ENCODE data around the gene GPT2.

DNA sequence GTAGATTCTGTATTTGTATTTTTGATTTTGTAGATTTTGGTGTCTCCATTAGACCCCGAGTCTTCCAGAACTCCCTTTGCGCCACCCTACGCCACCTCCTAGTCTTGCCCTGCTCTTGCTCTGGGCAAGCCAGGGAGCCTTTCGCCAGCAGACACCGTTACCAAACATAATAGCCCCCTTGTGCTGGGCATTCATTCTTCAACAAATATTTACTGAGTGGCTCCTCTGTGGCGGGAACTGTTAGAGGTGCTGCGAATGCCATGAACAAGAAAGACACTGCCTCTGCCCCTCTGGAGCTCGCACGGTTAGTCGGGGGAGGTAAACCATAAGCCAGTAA is 841 bp upstream of the GPT2 start:
- TF ChIP-seq, protein P1, sequence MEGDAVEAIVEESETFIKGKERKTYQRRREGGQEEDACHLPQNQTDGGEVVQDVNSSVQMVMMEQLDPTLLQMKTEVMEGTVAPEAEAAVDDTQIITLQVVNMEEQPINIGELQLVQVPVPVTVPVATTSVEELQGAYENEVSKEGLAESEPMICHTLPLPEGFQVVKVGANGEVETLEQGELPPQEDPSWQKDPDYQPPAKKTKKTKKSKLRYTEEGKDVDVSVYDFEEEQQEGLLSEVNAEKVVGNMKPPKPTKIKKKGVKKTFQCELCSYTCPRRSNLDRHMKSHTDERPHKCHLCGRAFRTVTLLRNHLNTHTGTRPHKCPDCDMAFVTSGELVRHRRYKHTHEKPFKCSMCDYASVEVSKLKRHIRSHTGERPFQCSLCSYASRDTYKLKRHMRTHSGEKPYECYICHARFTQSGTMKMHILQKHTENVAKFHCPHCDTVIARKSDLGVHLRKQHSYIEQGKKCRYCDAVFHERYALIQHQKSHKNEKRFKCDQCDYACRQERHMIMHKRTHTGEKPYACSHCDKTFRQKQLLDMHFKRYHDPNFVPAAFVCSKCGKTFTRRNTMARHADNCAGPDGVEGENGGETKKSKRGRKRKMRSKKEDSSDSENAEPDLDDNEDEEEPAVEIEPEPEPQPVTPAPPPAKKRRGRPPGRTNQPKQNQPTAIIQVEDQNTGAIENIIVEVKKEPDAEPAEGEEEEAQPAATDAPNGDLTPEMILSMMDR (IDR thresholded peaks at IDR 0.05) = no peak
- no peak for TF ChIP-seq POLR2A (IDR thresholded peaks at IDR 0.05)
- no peak for TF ChIP-seq POLR2AphosphoS5 (IDR thresholded peaks at IDR 0.05)
